GM12891 (cell line): ENCODE results near the gene CLDN19.
A peak's percentile ranks its signal among the peaks of the same experiment; 100 is the strongest.

Experiments
- DNase-seq: peaks from one replicate; pipeline ENCODE4 v3.0.0; 2011; ENCODE audit warnings: low spot score; ENCODE audit not compliant: insufficient read length
- FAIRE-seq: peaks from 2 replicates; lab custom pipeline; 2011; peaks lifted over from hg19 to GRCh38; lab: Jason Lieb, UNC
- PAX5 ChIP-seq: IDR thresholded peaks from 2 replicates; pipeline ENCODE4 v1.6.1; 2011; ENCODE audit warnings: low read length, moderate library complexity, mild to moderate bottlenecking; ENCODE audit not compliant: insufficient read depth, severe bottlenecking
- POLR2A ChIP-seq: IDR thresholded peaks from 2 replicates; pipeline ENCODE4 v1.6.1; 2011; ENCODE audit warnings: low read depth, low read length, control low read depth
- POLR2AphosphoS5 ChIP-seq: IDR thresholded peaks from 2 replicates; pipeline ENCODE4 v1.6.1; 2011; ENCODE audit warnings: low read depth, low read length, control low read depth
- POU2F2 ChIP-seq: IDR thresholded peaks from 2 replicates; pipeline ENCODE4 v1.6.1; 2011; ENCODE audit warnings: low read depth, mild to moderate bottlenecking, control low read depth, low read length, moderate library complexity
- SPI1 ChIP-seq: IDR thresholded peaks from 2 replicates; pipeline ENCODE4 v1.6.1; 2011; ENCODE audit warnings: low read depth, low read length, control low read depth
- TAF1 ChIP-seq: IDR thresholded peaks from 2 replicates; pipeline ENCODE4 v1.6.1; 2011; ENCODE audit warnings: low read depth, low read length, control low read depth

Gene CLDN19

DNA sequence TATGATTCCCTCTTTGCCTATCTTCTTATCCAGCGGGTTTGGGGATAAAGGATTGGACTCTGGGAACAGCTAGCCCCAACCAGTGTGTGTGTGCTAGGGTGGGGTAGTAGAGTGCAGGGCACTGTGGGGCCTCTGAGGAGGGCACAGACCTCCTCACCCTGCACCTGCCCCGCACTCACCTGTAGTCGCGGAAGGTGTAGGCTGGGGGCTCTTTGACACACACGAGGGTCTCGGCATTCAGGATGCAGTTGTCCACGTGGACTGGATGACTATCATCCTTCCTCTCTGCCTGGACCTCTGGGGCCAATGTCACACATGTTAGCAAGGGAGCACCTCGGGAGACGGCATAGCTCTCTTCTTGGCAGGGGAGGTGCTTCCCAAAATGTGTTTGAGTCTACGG lies 8.0 kb upstream of the CLDN19 start:
- DNase-seq (no peak), FAIRE-seq (no peak)
- no peak for TF ChIP-seq POLR2AphosphoS5
- no peak for TF ChIP-seq TAF1
- no peak for TF ChIP-seq PAX5
- no peak for TF ChIP-seq POU2F2
- no peak for TF ChIP-seq SPI1
- TF ChIP-seq POLR2A = no peak

GRCh38 chr1:42747125-42747524 lies 7.1 kb upstream of the CLDN19 start:
- DNase-seq (peak; percentile 68), FAIRE-seq (peak; percentile 9)
- TF ChIP-seq PAX5 = no peak
- no peak for TF ChIP-seq POLR2A
- TF ChIP-seq SPI1 = no peak
- TF ChIP-seq POU2F2 = no peak
- TF ChIP-seq POLR2AphosphoS5 = no peak
- TF ChIP-seq TAF1 = no peak

DNA sequence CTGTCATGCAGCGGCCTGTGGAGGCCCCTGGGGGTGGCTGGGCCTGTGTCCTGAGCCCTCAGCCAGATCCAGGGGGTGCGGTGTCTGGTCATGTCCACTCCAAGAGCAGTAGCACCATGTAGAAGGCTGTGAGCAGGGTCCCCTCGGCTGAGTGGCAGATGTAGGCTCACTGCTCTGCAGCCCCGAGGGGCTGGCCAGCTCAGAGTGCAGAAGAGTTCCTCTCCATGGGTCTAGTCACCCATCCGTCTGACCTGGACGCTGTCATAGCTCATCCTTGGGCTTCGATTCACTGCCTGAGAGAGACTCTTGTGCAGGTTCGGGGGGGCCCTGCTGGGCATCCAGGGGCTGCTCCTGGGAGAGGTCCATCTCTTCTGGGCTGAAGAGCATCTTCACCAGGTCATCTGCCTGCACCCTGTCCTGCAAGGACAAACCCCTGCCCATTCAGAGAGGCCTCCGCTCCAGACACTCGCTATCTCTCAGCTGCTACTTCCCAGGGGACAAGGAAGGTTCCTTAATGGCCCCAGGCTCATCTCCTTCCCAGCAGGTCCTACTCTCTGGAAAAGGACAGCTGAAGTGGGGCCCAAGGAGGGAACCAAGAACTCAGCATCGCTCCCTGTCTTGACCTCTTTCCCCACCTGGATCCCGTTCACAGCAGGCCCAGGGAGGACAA lies 6.5 kb upstream of the CLDN19 start:
- no peak for FAIRE-seq
- no peak for TF ChIP-seq POU2F2
- TF ChIP-seq POLR2AphosphoS5 = no peak

GRCh38 chr1:42745851-42746250 lies 5.8 kb upstream of the CLDN19 start:
- DNase-seq = no peak
- FAIRE-seq = no peak

More for the DNA sequence above, 6.5 kb upstream of the CLDN19 start:
- no peak for DNase-seq

DNA sequence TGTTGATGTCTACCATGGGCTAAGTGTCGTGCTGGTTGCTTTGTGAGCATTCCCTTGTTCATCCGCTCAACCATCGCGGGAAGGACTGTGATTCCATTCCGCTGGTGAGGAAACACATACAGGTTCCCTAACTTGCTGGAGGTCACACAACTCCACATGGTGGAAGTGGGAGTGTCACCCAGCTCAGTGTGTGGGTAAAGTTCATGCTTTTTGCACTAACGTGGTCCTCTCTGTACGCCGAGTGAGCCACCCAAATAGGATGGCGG lies 4.0 kb upstream of the CLDN19 start:
- DNase-seq (no peak), FAIRE-seq (no peak)
- no peak for TF ChIP-seq POLR2A
- no peak for TF ChIP-seq POU2F2
- TF ChIP-seq SPI1 = no peak
- no peak for TF ChIP-seq PAX5
- no peak for TF ChIP-seq TAF1
- no peak for TF ChIP-seq POLR2AphosphoS5

More at GRCh38 chr1:42745851-42746250, 5.8 kb upstream of the CLDN19 start:
- no peak for TF ChIP-seq SPI1
- TF ChIP-seq POLR2A = no peak
- TF ChIP-seq PAX5 = no peak
- TF ChIP-seq TAF1 = no peak
- no peak for TF ChIP-seq POLR2AphosphoS5
- TF ChIP-seq POU2F2 = no peak

- no peak for FAIRE-seq
- DNase-seq = no peak
- TF ChIP-seq PAX5 = no peak
- no peak for TF ChIP-seq POU2F2
- TF ChIP-seq POLR2AphosphoS5 = no peak
- no peak for TF ChIP-seq TAF1
- TF ChIP-seq POLR2A = no peak
- no peak for TF ChIP-seq SPI1
Observed at GRCh38 chr1:42743317-42744147, 3.5 kb upstream of the CLDN19 start.

- no peak for DNase-seq
- FAIRE-seq = no peak
Observed at GRCh38 chr1:42742617-42743316, 2.7 kb upstream of the CLDN19 start.

GRCh38 chr1:42742141-42742540 lies 2.1 kb upstream of the CLDN19 start:
- TF ChIP-seq PAX5 (no peak), POLR2AphosphoS5 (no peak), POU2F2 (no peak), POLR2A (no peak), TAF1 (no peak), SPI1 (no peak)
- FAIRE-seq = no peak
- DNase-seq = no peak

More at GRCh38 chr1:42742617-42743316, 2.7 kb upstream of the CLDN19 start:
- TF ChIP-seq PAX5 (no peak), POLR2AphosphoS5 (no peak), TAF1 (no peak), SPI1 (no peak), POU2F2 (no peak), POLR2A (no peak)

- DNase-seq (no peak), FAIRE-seq (no peak)
- TF ChIP-seq TAF1 (no peak), SPI1 (no peak)
Observed at GRCh38 chr1:42741706-42742105, 1.7 kb upstream of the CLDN19 start.

DNA sequence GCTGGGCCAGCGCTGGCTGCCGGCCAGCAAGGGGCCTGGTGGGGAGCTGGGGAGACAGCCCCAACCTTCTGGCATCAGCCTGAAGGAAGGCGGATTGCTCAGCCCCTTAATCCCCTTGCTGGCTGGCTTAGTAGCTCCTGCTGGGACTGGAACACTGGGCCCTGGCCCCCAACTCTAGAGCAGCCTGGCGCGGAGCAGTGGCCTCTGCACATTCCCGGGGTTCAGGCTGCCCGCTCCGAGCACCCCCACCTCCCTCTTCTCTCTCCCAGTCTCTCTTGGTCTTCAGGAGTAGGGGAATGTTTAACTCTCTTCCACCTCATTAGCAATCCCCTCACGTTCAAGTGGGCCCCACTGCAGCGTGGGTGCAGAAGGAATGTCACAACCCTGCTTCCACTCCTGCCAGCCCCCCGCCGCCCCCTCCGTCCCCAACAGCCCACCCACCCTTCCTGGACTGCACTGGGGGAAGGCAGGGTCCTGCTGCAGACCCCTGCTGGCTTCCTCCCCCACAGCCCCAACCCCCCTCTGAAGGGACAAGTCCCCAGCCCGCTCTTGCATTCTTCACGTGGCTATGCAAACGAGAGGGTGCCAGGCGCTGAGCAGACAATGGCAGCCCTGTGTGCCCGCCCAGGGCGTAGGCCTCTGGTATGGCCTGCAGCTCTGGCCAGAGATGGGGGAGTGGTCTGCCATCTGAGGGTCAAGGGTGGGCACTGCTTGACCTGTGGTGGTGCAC lies 980 bp upstream of the CLDN19 start:
- TF ChIP-seq PAX5 (no peak), POLR2AphosphoS5 (no peak), SPI1 (no peak), TAF1 (no peak), POLR2A (no peak), POU2F2 (no peak)
- DNase-seq = no peak
- FAIRE-seq = no peak
